ENCODE data around the gene ABHD17C.

GRCh38 chr15:80754014-80754413 lies 58.9 kb downstream of the ABHD17C start:
- TF ChIP-seq CTCF (IDR thresholded peaks at IDR 0.05) (no peak), POLR2A (IDR thresholded peaks at IDR 0.05) (no peak)
